WTC11 (cell line): Measurements from ENCODE around the gene ENTPD6. TPM values are rescaled to one million over a fixed set of nuclear protein-coding genes. Genes with fewer than 3 reads are reported as not detected.

ENCODE experiments used
- ATAC-seq: fragments of 200-7000 bp; cut with Tn5 transposase; 2 replicates; pipeline ENCODE4 v1.10.0; 2021; ENCODE audit warnings: mild to moderate bottlenecking, moderate library complexity
- CTCF ChIA-PET: fragments of 300-600 bp; sonication (Branson Sonifier 250); formaldehyde crosslinking; loops from one replicate; lab custom pipeline; 2021; ENCODE audit warnings: antibody characterized with exemption; lab: Charles Lee
- POLR2A ChIA-PET: fragments of 350-600 bp; sonication (Branson Sonifier 250); formaldehyde crosslinking; loops from one replicate; lab custom pipeline; 2021; ENCODE audit warnings: antibody characterized with exemption; lab: Charles Lee
- DNase-seq: peaks from one replicate; pipeline ENCODE4 v3.0.0; 2021; ENCODE audit warnings: low spot score
- H3K27ac Mint-ChIP-seq: 2 replicates; pipeline ENCODE4 v1.8.0; 2021; ENCODE audit warnings: mixed read lengths
- H3K27me3 Mint-ChIP-seq: 2 replicates; pipeline ENCODE4 v1.8.0; 2021; ENCODE audit warnings: low read depth, mild to moderate bottlenecking, moderate library complexity, mixed read lengths
- H3K36me3 Mint-ChIP-seq: 2 replicates; pipeline ENCODE4 v1.8.0; 2021; ENCODE audit warnings: mixed read lengths
- H3K4me1 Mint-ChIP-seq: 2 replicates; pipeline ENCODE4 v1.8.0; 2022; ENCODE audit warnings: mixed read lengths
- H3K4me3 Mint-ChIP-seq: 2 replicates; pipeline ENCODE4 v1.8.0; 2021; ENCODE audit warnings: mild to moderate bottlenecking, moderate library complexity, mixed read lengths
- H3K9me3 Mint-ChIP-seq: 2 replicates; pipeline ENCODE4 v1.8.0; 2021; ENCODE audit warnings: mixed read lengths
- AFF4 ChIP-seq: sonication (generic); formaldehyde crosslinking; IDR thresholded peaks from 2 replicates; pipeline ENCODE4 v1.8.1; 2023; ENCODE audit warnings: mild to moderate bottlenecking, missing genetic modification reagents, borderline replicate concordance
- ARID4B ChIP-seq: sonication (generic); formaldehyde crosslinking; IDR thresholded peaks from 2 replicates; pipeline ENCODE4 v1.8.0; 2023; ENCODE audit warnings: missing genetic modification reagents, mild to moderate bottlenecking, borderline replicate concordance
- ATF1 ChIP-seq: sonication (generic); formaldehyde crosslinking; IDR thresholded peaks from 2 replicates; pipeline ENCODE4 v1.8.1; 2023; ENCODE audit warnings: mild to moderate bottlenecking, moderate library complexity, missing genetic modification reagents
- CREB1 ChIP-seq: sonication (generic); formaldehyde crosslinking; IDR thresholded peaks from 2 replicates; pipeline ENCODE4 v1.8.0; 2023; ENCODE audit warnings: mild to moderate bottlenecking, missing genetic modification reagents
- CTCF ChIP-seq: fragments of 200-600 bp; IDR thresholded peaks from 2 replicates; pipeline ENCODE4 v1.8.0; 2022; ENCODE audit warnings: antibody characterized with exemption
- ERG ChIP-seq: fragments of 250-450 bp; sonication (Bioruptor Pico); IDR thresholded peaks from 2 replicates; pipeline ENCODE4 v1.8.0; 2021; ENCODE audit warnings: mild to moderate bottlenecking
- FOXK1 ChIP-seq: sonication (generic); formaldehyde crosslinking; IDR thresholded peaks from 2 replicates; pipeline ENCODE4 v1.8.0; 2022; ENCODE audit warnings: mild to moderate bottlenecking, moderate library complexity, missing genetic modification reagents
- FOXP1 ChIP-seq: sonication (generic); formaldehyde crosslinking; IDR thresholded peaks from 2 replicates; pipeline ENCODE4 v1.8.0; 2022; ENCODE audit warnings: missing genetic modification reagents, mild to moderate bottlenecking, moderate library complexity, borderline replicate concordance
- GABPB1 ChIP-seq: sonication (generic); formaldehyde crosslinking; IDR thresholded peaks from 2 replicates; pipeline ENCODE4 v1.8.1; 2023; ENCODE audit warnings: mild to moderate bottlenecking, missing genetic modification reagents
- JAZF1 ChIP-seq: fragments of 250-450 bp; sonication (Bioruptor Pico); IDR thresholded peaks from 2 replicates; pipeline ENCODE4 v1.9.0; 2021; ENCODE audit warnings: moderate library complexity, mild to moderate bottlenecking, inconsistent platforms
- NR2C2 ChIP-seq: sonication (generic); formaldehyde crosslinking; IDR thresholded peaks from 2 replicates; pipeline ENCODE4 v1.8.0; 2022; ENCODE audit warnings: mild to moderate bottlenecking, missing genetic modification reagents
- PRDM15 ChIP-seq: sonication (generic); formaldehyde crosslinking; IDR thresholded peaks from 2 replicates; pipeline ENCODE4 v1.8.0; 2022; ENCODE audit warnings: missing genetic modification reagents
- RORB ChIP-seq: fragments of 250-450 bp; sonication (Bioruptor Pico); IDR thresholded peaks from 2 replicates; pipeline ENCODE4 v1.9.0; 2021; ENCODE audit warnings: mild to moderate bottlenecking
- SOX15 ChIP-seq: fragments of 250-450 bp; sonication (Bioruptor Pico); IDR thresholded peaks from 2 replicates; pipeline ENCODE4 v1.9.0; 2021; ENCODE audit warnings: mild to moderate bottlenecking
- SP1 ChIP-seq: sonication (generic); formaldehyde crosslinking; conservative IDR thresholded peaks from 2 replicates; pipeline ENCODE4 v1.8.1; 2022; ENCODE audit warnings: missing genetic modification reagents
- TP53 ChIP-seq: sonication (generic); formaldehyde crosslinking; IDR thresholded peaks from 2 replicates; pipeline ENCODE4 v1.8.1; 2023; ENCODE audit warnings: mild to moderate bottlenecking, missing genetic modification reagents
- ZNF121 ChIP-seq: sonication (generic); formaldehyde crosslinking; IDR thresholded peaks from 2 replicates; pipeline ENCODE4 v1.8.0; 2023; ENCODE audit warnings: missing genetic modification reagents
- total RNA-seq: library from RNA; stranded (reverse); gene quantifications from 3 replicates; pipeline ENCODE4 v1.2.3, GENCODE V29; 2021
- TF ChIP-seq, protein P1 (sequence below): fragments of 250-450 bp; sonication (Bioruptor Pico); IDR thresholded peaks from 2 replicates; pipeline ENCODE4 v1.9.0; 2021; ENCODE audit warnings: mild to moderate bottlenecking, borderline replicate concordance

Gene ENTPD6
- total RNA-seq, 1 experiment from 2014 or later, result 56.9 TPM

- TF ChIP-seq JAZF1 (no peak), ERG (CRISPR knock-in tag) (no peak), FOXP1 (CRISPR knock-in tag) (no peak), SOX15 (CRISPR knock-in tag) (no peak), GABPB1 (no peak), CREB1 (CRISPR knock-in tag) (no peak), CTCF (no peak), ZNF121 (CRISPR knock-in tag) (no peak), ATF1 (no peak), ARID4B (no peak), SP1 (CRISPR knock-in tag) (no peak), FOXK1 (no peak), PRDM15 (CRISPR knock-in tag) (no peak), NR2C2 (CRISPR knock-in tag) (no peak), TP53 (CRISPR knock-in tag) (no peak), RORB (CRISPR knock-in tag) (no peak), AFF4 (CRISPR knock-in tag) (no peak)
- TF ChIP-seq, protein P1, sequence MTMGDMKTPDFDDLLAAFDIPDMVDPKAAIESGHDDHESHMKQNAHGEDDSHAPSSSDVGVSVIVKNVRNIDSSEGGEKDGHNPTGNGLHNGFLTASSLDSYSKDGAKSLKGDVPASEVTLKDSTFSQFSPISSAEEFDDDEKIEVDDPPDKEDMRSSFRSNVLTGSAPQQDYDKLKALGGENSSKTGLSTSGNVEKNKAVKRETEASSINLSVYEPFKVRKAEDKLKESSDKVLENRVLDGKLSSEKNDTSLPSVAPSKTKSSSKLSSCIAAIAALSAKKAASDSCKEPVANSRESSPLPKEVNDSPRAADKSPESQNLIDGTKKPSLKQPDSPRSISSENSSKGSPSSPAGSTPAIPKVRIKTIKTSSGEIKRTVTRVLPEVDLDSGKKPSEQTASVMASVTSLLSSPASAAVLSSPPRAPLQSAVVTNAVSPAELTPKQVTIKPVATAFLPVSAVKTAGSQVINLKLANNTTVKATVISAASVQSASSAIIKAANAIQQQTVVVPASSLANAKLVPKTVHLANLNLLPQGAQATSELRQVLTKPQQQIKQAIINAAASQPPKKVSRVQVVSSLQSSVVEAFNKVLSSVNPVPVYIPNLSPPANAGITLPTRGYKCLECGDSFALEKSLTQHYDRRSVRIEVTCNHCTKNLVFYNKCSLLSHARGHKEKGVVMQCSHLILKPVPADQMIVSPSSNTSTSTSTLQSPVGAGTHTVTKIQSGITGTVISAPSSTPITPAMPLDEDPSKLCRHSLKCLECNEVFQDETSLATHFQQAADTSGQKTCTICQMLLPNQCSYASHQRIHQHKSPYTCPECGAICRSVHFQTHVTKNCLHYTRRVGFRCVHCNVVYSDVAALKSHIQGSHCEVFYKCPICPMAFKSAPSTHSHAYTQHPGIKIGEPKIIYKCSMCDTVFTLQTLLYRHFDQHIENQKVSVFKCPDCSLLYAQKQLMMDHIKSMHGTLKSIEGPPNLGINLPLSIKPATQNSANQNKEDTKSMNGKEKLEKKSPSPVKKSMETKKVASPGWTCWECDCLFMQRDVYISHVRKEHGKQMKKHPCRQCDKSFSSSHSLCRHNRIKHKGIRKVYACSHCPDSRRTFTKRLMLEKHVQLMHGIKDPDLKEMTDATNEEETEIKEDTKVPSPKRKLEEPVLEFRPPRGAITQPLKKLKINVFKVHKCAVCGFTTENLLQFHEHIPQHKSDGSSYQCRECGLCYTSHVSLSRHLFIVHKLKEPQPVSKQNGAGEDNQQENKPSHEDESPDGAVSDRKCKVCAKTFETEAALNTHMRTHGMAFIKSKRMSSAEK (CRISPR knock-in tag), result no peak
- TF ChIP-seq, all 79 proteins: peak for 0
- Mint-ChIP-seq H3K4me3 (no peak overlapping the region), H3K9me3 (no peaks in the 10 kb centered on the region), H3K27me3 (no peaks in the 10 kb centered on the region), H3K27ac (no peak overlapping the region), H3K36me3 (peaks cover 21% of the 10 kb centered on the region), H3K4me1 (peaks cover 17% of the 10 kb centered on the region)
- POLR2A ChIA-PET, result no interaction called here
- DNase-seq (no peak), ATAC-seq (no peak)
- CTCF ChIA-PET, result no interaction called here
These were observed 11.8 kb downstream of the ENTPD6 start for GRCh38 chr20:25207149-25207959.
